HepG2 (cell line): ENCODE data around the gene SCUBE1. TPM values are rescaled to one million over a fixed set of nuclear protein-coding genes. Genes with fewer than 3 reads are reported as not detected.

Experiments
- ATF6 ChIP-seq: sonication (generic); formaldehyde crosslinking; conservative IDR thresholded peaks from 2 replicates; pipeline ENCODE4 v1.4.0; 2020; ENCODE audit warnings: missing genetic modification reagents
- CREB1 ChIP-seq, 2 experiments: fragments of 450-650 bp in 1 of 2; IDR thresholded peaks; 2 replicates each; pipeline ENCODE4 v1.6.1; 2016 to 2017; ENCODE audit warnings: control low read depth in 1 of 2, mild to moderate bottlenecking in 1 of 2, missing compliant biosample characterization in 1 of 2, missing genetic modification characterization in 1 of 2
- CREM ChIP-seq, 2 experiments: sonication (generic) in 1 of 2; formaldehyde crosslinking in 1 of 2; IDR thresholded peaks; 2 replicates each; pipeline versions ENCODE4 v1.4.0 to v1.6.1; 2016 to 2020; ENCODE audit warnings: antibody characterized with exemption in 1 of 2, mild to moderate bottlenecking in 1 of 2, missing genetic modification reagents in 1 of 2
- KLF16 ChIP-seq, 2 experiments: sonication (generic) in 1 of 2; formaldehyde crosslinking in 1 of 2; IDR thresholded peaks; 2 replicates each; pipeline versions ENCODE4 v1.6.1 to v1.8.0; 2016 to 2023; ENCODE audit warnings: missing genetic modification reagents in 2 of 2, missing compliant biosample characterization in 1 of 2
- KLF9 ChIP-seq: IDR thresholded peaks from 2 replicates; pipeline ENCODE4 v1.6.1; 2016; ENCODE audit warnings: low read depth
- MED13 ChIP-seq: sonication (generic); formaldehyde crosslinking; IDR thresholded peaks from 2 replicates; pipeline ENCODE4 v1.5.0; 2020; ENCODE audit warnings: missing genetic modification reagents
- MIER2 ChIP-seq: IDR thresholded peaks from 2 replicates; pipeline ENCODE4 v1.6.1; 2016; ENCODE audit warnings: missing biosample characterization, missing genetic modification reagents
- PLRG1 ChIP-seq: fragments of 450-650 bp; conservative IDR thresholded peaks from 2 replicates; pipeline ENCODE4 v1.6.1; 2016
- PRDM4 ChIP-seq: sonication (generic); formaldehyde crosslinking; IDR thresholded peaks from 2 replicates; pipeline ENCODE4 v1.9.0; 2021; ENCODE audit warnings: missing genetic modification reagents, borderline replicate concordance
- RFX3 ChIP-seq: IDR thresholded peaks from 2 replicates; pipeline ENCODE4 v1.6.1; 2016; ENCODE audit warnings: missing biosample characterization, missing genetic modification reagents
- RFXANK ChIP-seq: IDR thresholded peaks from 2 replicates; pipeline ENCODE4 v1.6.1; 2016
- RFXAP ChIP-seq: sonication (generic); formaldehyde crosslinking; IDR thresholded peaks from 2 replicates; pipeline ENCODE4 v1.4.0; 2020; ENCODE audit warnings: missing genetic modification reagents, borderline replicate concordance
- SOX5 ChIP-seq: IDR thresholded peaks from 2 replicates; pipeline ENCODE4 v1.6.1; 2016; ENCODE audit warnings: borderline replicate concordance
- ZNF12 ChIP-seq: sonication (generic); formaldehyde crosslinking; IDR thresholded peaks from 2 replicates; pipeline ENCODE4 v1.5.0; 2020; ENCODE audit warnings: missing genetic modification reagents
- ZNF282 ChIP-seq: fragments of 450-650 bp; IDR thresholded peaks from 2 replicates; pipeline ENCODE4 v1.6.1; 2018; ENCODE audit not compliant: partially characterized antibody
- ZNF557 ChIP-seq: sonication (generic); formaldehyde crosslinking; IDR thresholded peaks from 2 replicates; pipeline ENCODE4 v1.4.0; 2020; ENCODE audit warnings: missing genetic modification reagents
- ZNF709 ChIP-seq: sonication (generic); formaldehyde crosslinking; IDR thresholded peaks from 2 replicates; pipeline ENCODE4 v1.5.0; 2020; ENCODE audit warnings: mild to moderate bottlenecking, missing genetic modification reagents
- ZNF883 ChIP-seq: sonication (generic); formaldehyde crosslinking; IDR thresholded peaks from 2 replicates; pipeline ENCODE4 v1.5.1; 2020; ENCODE audit warnings: mild to moderate bottlenecking, missing genetic modification reagents; ENCODE audit errors: not compliant biosample characterization
- polyA plus RNA-seq, 8 experiments: library from polyadenylated mRNA; depleted of rRNA in 3 of 8; stranded (reverse) in 7 of 8; unstranded in 1 of 8; fragments of >200 nt; fragmentation: Illumina TruSeq in 4 of 8; extraction: Trizol in 4 of 8; gene quantifications; 2 replicates each; pipeline versions ENCODE4 v1.2.1 to v1.2.3, GENCODE V29; 2011 to 2016; ENCODE audit warnings: low read depth in 4 of 8, missing spikeins in 1 of 8, mixed read lengths in 1 of 8; ENCODE audit not compliant: insufficient read depth in 1 of 8
- total RNA-seq, 5 experiments: library from RNA; depleted of rRNA; stranded (reverse); fragments of >200 nt; fragmentation: Illumina TruSeq; extraction: Trizol; gene quantifications; 2 replicates each; pipeline ENCODE4 v1.2.3, GENCODE V29; 2016; ENCODE audit warnings: low read depth in 1 of 5
- TF ChIP-seq, protein P1 (sequence below): sonication (generic); formaldehyde crosslinking; IDR thresholded peaks from 2 replicates; pipeline ENCODE4 v1.8.1; 2023; ENCODE audit warnings: missing genetic modification reagents, inconsistent platforms, borderline replicate concordance
- TF ChIP-seq, protein P2 (sequence below): sonication (generic); formaldehyde crosslinking; IDR thresholded peaks from 2 replicates; pipeline ENCODE4 v1.5.1; 2020; ENCODE audit warnings: missing genetic modification reagents, mild to moderate bottlenecking, borderline replicate concordance

Gene SCUBE1
- total and polyA plus RNA-seq, 2 of the 13 experiments (the other 11 are each of a cell fraction or from before 2014, with no cell fraction given): under 0.01 to 0.05 TPM

DNA sequence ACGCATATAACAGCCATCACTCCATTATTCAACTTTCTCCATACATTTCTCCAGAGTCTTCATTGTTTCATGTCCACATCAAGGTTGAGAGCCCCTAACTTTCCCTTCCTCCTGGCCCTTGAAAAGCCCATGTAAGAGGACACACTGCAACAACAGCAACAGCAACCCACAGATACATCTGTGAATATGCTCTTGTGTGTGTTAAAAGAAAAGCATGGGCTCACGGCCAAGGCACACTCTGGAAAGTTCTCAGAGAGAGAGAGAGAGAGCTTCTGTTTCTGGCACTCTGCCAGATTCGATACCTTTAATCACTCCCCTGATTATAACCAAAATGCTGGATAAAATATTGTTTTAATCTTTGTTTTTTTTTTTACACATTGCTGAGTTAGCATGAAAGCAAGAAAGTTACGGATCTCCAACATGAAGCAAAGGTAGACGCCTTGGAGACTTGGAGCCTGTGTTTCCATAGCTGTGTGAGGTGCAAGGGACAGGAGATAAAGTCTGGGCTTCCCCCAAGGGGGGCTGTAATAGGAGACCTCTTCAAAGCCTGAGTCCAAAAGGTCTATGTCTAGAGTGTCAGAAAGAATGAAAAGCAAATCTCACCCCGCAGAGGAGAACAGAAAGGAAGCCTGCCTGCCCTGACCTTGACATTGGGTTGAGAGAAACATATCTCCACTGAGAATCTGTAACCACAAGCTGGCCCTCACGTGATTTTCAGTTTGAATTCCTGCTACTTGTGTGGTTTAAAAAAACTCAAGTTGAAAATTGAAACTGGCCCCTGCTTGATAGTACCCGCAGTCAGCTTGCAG, 34.9 kb upstream of the SCUBE1 start (continued):
- TF ChIP-seq, protein P1, sequence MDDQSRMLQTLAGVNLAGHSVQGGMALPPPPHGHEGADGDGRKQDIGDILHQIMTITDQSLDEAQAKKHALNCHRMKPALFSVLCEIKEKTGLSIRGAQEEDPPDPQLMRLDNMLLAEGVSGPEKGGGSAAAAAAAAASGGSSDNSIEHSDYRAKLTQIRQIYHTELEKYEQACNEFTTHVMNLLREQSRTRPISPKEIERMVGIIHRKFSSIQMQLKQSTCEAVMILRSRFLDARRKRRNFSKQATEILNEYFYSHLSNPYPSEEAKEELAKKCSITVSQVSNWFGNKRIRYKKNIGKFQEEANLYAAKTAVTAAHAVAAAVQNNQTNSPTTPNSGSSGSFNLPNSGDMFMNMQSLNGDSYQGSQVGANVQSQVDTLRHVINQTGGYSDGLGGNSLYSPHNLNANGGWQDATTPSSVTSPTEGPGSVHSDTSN: no peak
- TF ChIP-seq CREM (IDR thresholded peaks at IDR 0.05) (peak; percentile 76), CREM (CRISPR knock-in tag; IDR thresholded peaks at IDR 0.05) (no peak), RFX3 (CRISPR knock-in tag) (no peak), ZNF709 (CRISPR knock-in tag) (0 out of 2 replicates have a peak, but pooled peaks have one; percentile 24), PRDM4 (no peak), SOX5 (CRISPR knock-in tag) (peak; percentile 84), ZNF557 (no peak), ZNF12 (0 out of 2 replicates have a peak, but pooled peaks have one; percentile 28), ATF6 (no peak), KLF9 (CRISPR knock-in tag) (no peak), RFXAP (CRISPR knock-in tag) (no peak), MED13 (CRISPR knock-in tag) (no peak), MIER2 (no peak), RFXANK (no peak), ZNF883 (CRISPR knock-in tag) (no peak), ZNF282 (no peak), PLRG1 (no peak), KLF16 (CRISPR knock-in tag; IDR thresholded peaks at IDR 0.05) (no peak; a peak in 1 of 4 replicates), CREB1 (IDR thresholded peaks at IDR 0.05) (no peak), CREB1 (CRISPR knock-in tag; IDR thresholded peaks at IDR 0.05) (no peak)
- TF ChIP-seq, protein P2, sequence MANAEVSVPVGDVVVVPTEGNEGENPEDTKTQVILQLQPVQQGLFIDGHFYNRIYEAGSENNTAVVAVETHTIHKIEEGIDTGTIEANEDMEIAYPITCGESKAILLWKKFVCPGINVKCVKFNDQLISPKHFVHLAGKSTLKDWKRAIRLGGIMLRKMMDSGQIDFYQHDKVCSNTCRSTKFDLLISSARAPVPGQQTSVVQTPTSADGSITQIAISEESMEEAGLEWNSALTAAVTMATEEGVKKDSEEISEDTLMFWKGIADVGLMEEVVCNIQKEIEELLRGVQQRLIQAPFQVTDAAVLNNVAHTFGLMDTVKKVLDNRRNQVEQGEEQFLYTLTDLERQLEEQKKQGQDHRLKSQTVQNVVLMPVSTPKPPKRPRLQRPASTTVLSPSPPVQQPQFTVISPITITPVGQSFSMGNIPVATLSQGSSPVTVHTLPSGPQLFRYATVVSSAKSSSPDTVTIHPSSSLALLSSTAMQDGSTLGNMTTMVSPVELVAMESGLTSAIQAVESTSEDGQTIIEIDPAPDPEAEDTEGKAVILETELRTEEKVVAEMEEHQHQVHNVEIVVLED: no peak
